Tongue (tissue), 2 donors: Measurements from ENCODE around the gene MARF1. TPM values are rescaled to one million over a fixed set of nuclear protein-coding genes. Genes with fewer than 3 reads are reported as not detected.
A peak's percentile ranks its signal among the peaks of the same experiment; 100 is the strongest.
"Not testable (repeated sequence)": the region's sequence is repeated elsewhere in the genome, so short reads cannot be mapped to it uniquely, and the experiment has no call there.

Source experiments
- DNase-seq: peaks from one replicate; pipeline ENCODE4 v3.0.0-alpha.2; 2015
- total RNA-seq: library from RNA; depleted of rRNA; stranded (reverse); fragments of >200 nt; gene quantifications from one replicate; pipeline ENCODE4 v1.2.3, GENCODE V29; 2014

MARF1 gene
- total RNA-seq, 1 donor from 2014 or later = 26.9 TPM

GRCh38 chr16:15653227-15653626 is 10.3 kb upstream of the MARF1 start:
- DNase-seq = peak; percentile 83

GRCh38 chr16:15652293-15653001 is 9.5 kb upstream of the MARF1 start:
- DNase-seq = no peak

GRCh38 chr16:15650698-15651171 is 7.8 kb upstream of the MARF1 start:
- peak; percentile 60 for DNase-seq

GRCh38 chr16:15650019-15650697 is 7.2 kb upstream of the MARF1 start, which contains the start of gene NDE1:
NDE1 (plus strand) TSS chr16:15650245; CDS start chr16:15664779, 14,534 bp downstream.
- peak; percentile 97 for DNase-seq

GRCh38 chr16:15649727-15650018 is 6.7 kb upstream of the MARF1 start:
- DNase-seq = no peak

- not testable (repeated sequence) for DNase-seq
These were observed 6.4 kb upstream of the MARF1 start for GRCh38 chr16:15649311-15649710.

- DNase-seq = no peak
These were observed 5.3 kb upstream of the MARF1 start for GRCh38 chr16:15648135-15648730.

GRCh38 chr16:15647294-15648014 is 4.5 kb upstream of the MARF1 start:
- DNase-seq = no peak

GRCh38 chr16:15646557-15647293 is 3.8 kb upstream of the MARF1 start:
- DNase-seq = not testable (repeated sequence)

- peak; percentile 59 for DNase-seq
These were observed 2.1 kb upstream of the MARF1 start for GRCh38 chr16:15644962-15645465.

- DNase-seq = peak; percentile 57
These were observed 1.5 kb upstream of the MARF1 start for GRCh38 chr16:15644267-15644961.

- DNase-seq = no peak
These were observed 944 bp upstream of the MARF1 start for GRCh38 chr16:15643946-15644250.

- peak; percentile 88 for DNase-seq
These were observed 352 bp downstream of the MARF1 start for GRCh38 chr16:15642557-15643047.

- no peak for DNase-seq
These were observed 999 bp downstream of the MARF1 start for GRCh38 chr16:15641753-15642556.

- no peak for DNase-seq
These were observed 2.0 kb downstream of the MARF1 start for GRCh38 chr16:15640966-15641365.

GRCh38 chr16:15639061-15639568 is 3.8 kb downstream of the MARF1 start:
- DNase-seq = no peak

- DNase-seq = no peak
These were observed 6.5 kb downstream of the MARF1 start for GRCh38 chr16:15636392-15636873.

GRCh38 chr16:15635926-15636325 is 7.0 kb downstream of the MARF1 start:
- DNase-seq = no peak

GRCh38 chr16:15631730-15632409 is 11.1 kb downstream of the MARF1 start:
- DNase-seq = no peak
